GM12873 (cell line): ENCODE data around the gene KIF3C.

Experiments
- CTCF ChIP-seq: IDR thresholded peaks from 2 replicates; pipeline ENCODE4 v1.5.1; 2012; ENCODE audit warnings: low read depth, mild to moderate bottlenecking, moderate library complexity, low read length, control low read depth; ENCODE audit not compliant: insufficient read depth; ENCODE audit errors: missing control alignments

KIF3C gene

GRCh38 chr2:25980951-25981350, 1.3 kb downstream of the KIF3C start:
- TF ChIP-seq CTCF = no peak

- TF ChIP-seq CTCF = no peak
Measured at GRCh38 chr2:25980076-25980887, 2.0 kb downstream of the KIF3C start.

GRCh38 chr2:25979001-25979400, 3.3 kb downstream of the KIF3C start:
- TF ChIP-seq CTCF = no peak

GRCh38 chr2:25977768-25978167, 4.5 kb downstream of the KIF3C start:
- TF ChIP-seq CTCF = no peak

GRCh38 chr2:25976983-25977741, 5.1 kb downstream of the KIF3C start:
- TF ChIP-seq CTCF = no peak

- TF ChIP-seq CTCF = no peak
Measured at GRCh38 chr2:25972049-25972823, 10.1 kb downstream of the KIF3C start.

- TF ChIP-seq CTCF = no peak
Measured at GRCh38 chr2:25971596-25971995, 10.7 kb downstream of the KIF3C start.
